ENCODE results near the gene FAM118A.

Gene FAM118A

GRCh38 chr22:45376009-45376408 lies 66.3 kb downstream of the FAM118A start:
- no peak for DNase-seq (ENCODE audit: low read depth, low spot score)

- no peak for DNase-seq (ENCODE audit: low read depth, low spot score)
These were observed 67.0 kb downstream of the FAM118A start for GRCh38 chr22:45376703-45377102.

- no peak for DNase-seq (ENCODE audit: low read depth, low spot score)
These were observed 71.6 kb downstream of the FAM118A start for GRCh38 chr22:45381348-45381747.

GRCh38 chr22:45389546-45389945 lies 79.8 kb downstream of the FAM118A start:
- DNase-seq (ENCODE audit: low read depth, low spot score), result no peak
